DND-41 (cell line): Measurements from ENCODE around the gene MRPS31.

Source experiments
- ATAC-seq: fragments of 200-7000 bp; cut with Tn5 transposase; 3 replicates; pipeline ENCODE4 v1.9.1; 2021; ENCODE audit warnings: low read depth; ENCODE audit not compliant: insufficient read depth
- DNase-seq: peaks from one replicate; pipeline ENCODE4 v3.0.0-alpha.2; 2020
- H2AFZ ChIP-seq: 2 replicates; pipeline ENCODE4 v1.6.0; 2012; ENCODE audit warnings: low read depth, low read length
- H3K27ac ChIP-seq: 2 replicates; pipeline ENCODE4 v1.5.1; 2012; ENCODE audit warnings: low read length, inconsistent platforms
- H3K27me3 ChIP-seq: fragments of 200-600 bp; sonication (generic); 2 replicates; pipeline ENCODE4 v1.6.0; 2012; ENCODE audit warnings: low read length, mild to moderate bottlenecking, inconsistent platforms; ENCODE audit not compliant: insufficient read depth, poor library complexity
- H3K36me3 ChIP-seq: 2 replicates; pipeline ENCODE4 v1.5.1; 2012; ENCODE audit warnings: low read length, inconsistent platforms; ENCODE audit not compliant: insufficient read depth
- H3K4me1 ChIP-seq: 2 replicates; pipeline ENCODE4 v1.5.1; 2012; ENCODE audit warnings: mild to moderate bottlenecking, low read length; ENCODE audit not compliant: insufficient read depth
- H3K4me2 ChIP-seq: 2 replicates; pipeline ENCODE4 v1.6.0; 2012; ENCODE audit warnings: mild to moderate bottlenecking, moderate library complexity, low read length, inconsistent platforms; ENCODE audit not compliant: insufficient read depth
- H3K4me3 ChIP-seq, 2 experiments: fragments of 200-600 bp in 1 of 2; shearing (Covaris generic) in 1 of 2; 2 replicates each; pipeline ENCODE4 v1.5.1; 2012 to 2016; ENCODE audit warnings: inconsistent platforms in 2 of 2, low read length in 2 of 2, mild to moderate bottlenecking in 2 of 2, low read depth in 1 of 2, moderate library complexity in 1 of 2
- H3K79me2 ChIP-seq: 2 replicates; pipeline ENCODE4 v1.6.0; 2012; ENCODE audit warnings: low read length, inconsistent platforms; ENCODE audit not compliant: insufficient read depth
- H3K9ac ChIP-seq: 2 replicates; pipeline ENCODE4 v1.6.0; 2012; ENCODE audit warnings: low read depth, mild to moderate bottlenecking, inconsistent platforms, low read length, moderate library complexity
- H3K9me3 ChIP-seq: 2 replicates; pipeline ENCODE4 v1.5.1; 2012; ENCODE audit warnings: low read length, moderate library complexity, mild to moderate bottlenecking, inconsistent platforms; ENCODE audit not compliant: insufficient read depth, severe bottlenecking
- H4K20me1 ChIP-seq: 2 replicates; pipeline ENCODE4 v1.6.0; 2012; ENCODE audit warnings: low read length; ENCODE audit not compliant: insufficient read depth
- CTCF ChIP-seq: IDR thresholded peaks from 2 replicates; pipeline ENCODE4 v1.5.1; 2012; ENCODE audit warnings: borderline replicate concordance, low read length, moderate library complexity, mild to moderate bottlenecking; ENCODE audit not compliant: poor library complexity, severe bottlenecking; ENCODE audit errors: extremely low read depth
- EZH2 ChIP-seq: IDR thresholded peaks from 3 replicates; pipeline ENCODE4 v1.6.1; 2012; ENCODE audit warnings: borderline replicate concordance, low read depth, mild to moderate bottlenecking, moderate library complexity, low read length, inconsistent platforms; ENCODE audit not compliant: severe bottlenecking

Gene MRPS31

GRCh38 chr13:40801255-40802217, 30.5 kb upstream of the MRPS31 start:
- H3K79me2 ChIP-seq, result peaks cover 9% of the 10 kb centered on the region
- no peak overlapping the region for H3K9ac ChIP-seq
- DNase-seq (no peak), ATAC-seq (no peak)
- H3K9me3 ChIP-seq, result no peaks in the 10 kb centered on the region
- no peak overlapping the region for H2AFZ ChIP-seq
- TF ChIP-seq CTCF (no peak), EZH2 (no peak)
- H3K4me1 ChIP-seq, result peaks cover 19% of the 10 kb centered on the region
- H3K27me3 ChIP-seq, result no peaks in the 10 kb centered on the region
- no peaks in the 10 kb centered on the region for H4K20me1 ChIP-seq
- no peak overlapping the region for H3K4me2 ChIP-seq
- H3K4me3 ChIP-seq, result no peak overlapping the region
- peaks cover 87% of the 10 kb centered on the region for H3K36me3 ChIP-seq
- H3K27ac ChIP-seq, result no peak overlapping the region

GRCh38 chr13:40800559-40800958, 29.6 kb upstream of the MRPS31 start:
- H3K4me2 ChIP-seq, result no peak overlapping the region
- H3K27me3 ChIP-seq, result no peaks in the 10 kb centered on the region
- H2AFZ ChIP-seq, result no peak overlapping the region
- no peak overlapping the region for H3K27ac ChIP-seq
- no peak overlapping the region for H3K4me3 ChIP-seq
- H4K20me1 ChIP-seq, result no peaks in the 10 kb centered on the region
- peaks cover 87% of the 10 kb centered on the region for H3K36me3 ChIP-seq
- DNase-seq (no peak), ATAC-seq (no peak)
- peaks cover 19% of the 10 kb centered on the region for H3K4me1 ChIP-seq
- H3K79me2 ChIP-seq, result peaks cover 9% of the 10 kb centered on the region
- TF ChIP-seq EZH2 (no peak), CTCF (no peak)
- no peaks in the 10 kb centered on the region for H3K9me3 ChIP-seq
- H3K9ac ChIP-seq, result no peak overlapping the region

GRCh38 chr13:40799508-40799907, 28.5 kb upstream of the MRPS31 start:
- DNase-seq, result no peak
- H3K4me1 ChIP-seq, result peaks cover 19% of the 10 kb centered on the region
- H3K27ac ChIP-seq, result no peak overlapping the region
- H4K20me1 ChIP-seq, result no peaks in the 10 kb centered on the region
- no peak overlapping the region for H3K4me3 ChIP-seq
- peaks cover 89% of the 10 kb centered on the region for H3K36me3 ChIP-seq
- no peak overlapping the region for H3K9ac ChIP-seq
- TF ChIP-seq EZH2 (no peak), CTCF (no peak)
- no peaks in the 10 kb centered on the region for H3K9me3 ChIP-seq
- no peak overlapping the region for H2AFZ ChIP-seq
- H3K4me2 ChIP-seq, result no peak overlapping the region
- no peaks in the 10 kb centered on the region for H3K27me3 ChIP-seq
- peaks cover 9% of the 10 kb centered on the region for H3K79me2 ChIP-seq
- ATAC-seq, result no peak
